ENCODE data around the gene IL20RA.
"Not testable (repeated sequence)": the region's sequence is repeated elsewhere in the genome, so short reads cannot be mapped to it uniquely, and the experiment has no call there.

IL20RA gene

DNA sequence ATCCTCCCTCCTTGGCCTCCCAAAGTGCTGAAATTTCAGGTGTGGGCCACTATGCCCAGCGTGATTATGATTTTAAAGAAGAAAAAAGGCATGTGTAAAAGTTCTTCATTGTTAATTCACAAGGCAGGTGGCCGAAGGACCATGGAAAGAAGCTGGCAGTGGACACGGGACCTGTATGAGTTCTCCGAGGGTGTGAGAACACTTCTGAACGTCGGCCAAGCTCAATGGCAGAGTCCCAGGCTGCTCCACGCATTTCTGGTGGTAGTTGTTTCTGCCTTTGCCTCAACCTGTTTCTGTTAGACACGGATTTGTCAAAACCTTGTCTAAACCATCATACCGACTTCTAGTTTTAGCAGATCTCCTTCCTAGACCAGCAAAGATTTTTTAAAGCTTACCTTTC, 36.6 kb downstream of the IL20RA start:
- DNase-seq (ENCODE audit: low spot score): no peak

- DNase-seq (ENCODE audit: low spot score): no peak
Measured at GRCh38 chr6:137006056-137006455, 38.7 kb downstream of the IL20RA start.

- no peak for DNase-seq (ENCODE audit: low spot score)
Measured at GRCh38 chr6:137005073-137005472, 39.7 kb downstream of the IL20RA start.

DNA sequence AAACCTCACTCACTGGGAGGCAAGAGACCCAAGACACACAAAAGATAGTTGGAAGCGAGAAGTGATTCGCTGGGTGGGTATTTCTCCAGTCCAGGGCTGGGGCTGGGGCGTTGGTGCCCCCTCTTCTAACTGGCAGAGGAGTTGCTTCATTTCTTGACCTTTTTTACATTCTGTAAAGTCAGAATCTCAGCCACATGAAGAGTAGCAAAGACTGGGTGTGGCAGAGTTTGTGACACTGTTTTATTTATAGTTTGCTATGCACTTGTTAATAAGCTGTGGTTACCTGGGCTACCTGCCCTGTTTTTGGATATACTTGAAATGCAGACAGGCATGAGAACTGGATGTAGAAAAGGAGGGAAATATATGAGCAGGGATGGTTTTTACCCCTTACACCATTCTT, 42.3 kb downstream of the IL20RA start:
- DNase-seq (ENCODE audit: low spot score): no peak

DNA sequence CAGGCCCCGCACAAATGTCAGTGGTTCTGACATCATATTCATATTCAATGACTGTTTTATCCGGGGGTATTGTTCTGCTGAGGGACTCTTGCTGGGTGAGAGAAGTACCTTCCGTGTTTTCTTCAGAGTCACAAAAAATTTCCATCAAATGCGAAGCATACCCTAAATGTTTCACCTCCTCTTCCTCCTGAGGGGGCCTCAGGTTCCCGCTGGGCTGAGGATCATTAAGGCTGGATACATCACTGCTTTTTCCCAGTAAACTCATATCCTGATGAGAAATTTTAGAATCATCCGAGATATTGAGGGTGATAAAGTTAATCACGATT, 42.8 kb downstream of the IL20RA start:
- DNase-seq (ENCODE audit: low spot score): no peak

DNA sequence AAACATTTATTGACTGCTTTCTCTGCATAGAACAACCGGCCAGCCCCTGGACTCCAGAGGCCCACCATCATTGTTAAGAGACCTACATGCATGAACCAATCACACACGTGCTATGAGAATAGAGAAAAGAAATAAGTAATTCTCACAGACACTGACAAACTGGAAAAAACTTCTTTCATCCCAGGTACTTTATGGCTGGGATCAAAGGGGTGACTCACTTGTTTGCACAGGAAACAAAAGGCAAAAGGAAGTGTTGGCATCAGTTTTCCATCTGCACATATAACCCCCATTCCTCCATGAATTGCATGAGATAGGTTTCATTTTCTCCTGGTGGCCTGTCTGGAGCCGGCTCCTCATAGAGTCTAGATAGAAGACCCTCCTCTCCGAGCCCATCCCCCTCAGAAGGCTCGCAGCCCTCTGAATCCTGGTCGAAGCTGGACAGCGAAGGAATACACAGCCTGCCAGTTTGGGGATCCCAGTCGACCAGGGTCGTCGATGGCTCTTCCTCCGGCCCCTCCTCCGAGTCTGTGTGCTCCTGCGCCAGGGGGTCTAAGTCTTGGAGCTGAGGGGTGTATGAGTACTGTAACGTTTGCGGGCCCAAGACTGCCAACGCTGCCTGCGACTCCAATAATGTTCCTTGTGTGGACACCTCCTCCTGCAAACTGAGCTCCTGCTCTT, 43.3 kb downstream of the IL20RA start:
- DNase-seq (ENCODE audit: low spot score): no peak

- no peak for DNase-seq (ENCODE audit: low spot score)
Measured at GRCh38 chr6:137000825-137001224, 43.9 kb downstream of the IL20RA start.

- DNase-seq (ENCODE audit: low spot score): no peak
Measured at GRCh38 chr6:136995521-136995920, 49.2 kb downstream of the IL20RA start.

GRCh38 chr6:136994782-136995181, 50.0 kb downstream of the IL20RA start:
- no peak for DNase-seq (ENCODE audit: low spot score)

GRCh38 chr6:136992113-136992512, 52.7 kb downstream of the IL20RA start:
- no peak for DNase-seq (ENCODE audit: low spot score)

GRCh38 chr6:136991646-136992045, 53.1 kb downstream of the IL20RA start:
- no peak for DNase-seq (ENCODE audit: low spot score)

DNA sequence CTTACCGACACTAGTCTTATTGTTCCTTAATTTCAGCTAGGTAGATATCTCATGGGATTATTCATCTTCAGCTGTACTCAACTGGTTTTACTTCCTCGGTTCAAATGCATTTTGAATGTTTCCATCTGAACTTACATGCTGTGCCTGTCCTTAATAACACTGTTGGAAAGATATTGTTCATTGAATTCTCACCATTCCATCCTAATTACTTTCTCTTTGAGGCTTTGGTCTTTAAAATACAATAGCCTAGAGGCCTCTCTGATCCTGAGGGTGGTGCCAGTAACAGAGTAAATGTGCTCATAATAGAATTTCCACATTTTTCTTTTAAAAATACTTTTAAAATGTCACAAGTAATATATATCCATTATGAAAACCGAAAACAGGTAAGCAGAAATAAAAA, 54.0 kb downstream of the IL20RA start:
- DNase-seq (ENCODE audit: low spot score): no peak

- DNase-seq (ENCODE audit: low spot score): no peak
Measured at GRCh38 chr6:136990242-136990578, 54.6 kb downstream of the IL20RA start.

GRCh38 chr6:136989571-136990241, 55.1 kb downstream of the IL20RA start:
- DNase-seq (ENCODE audit: low spot score): no peak

DNA sequence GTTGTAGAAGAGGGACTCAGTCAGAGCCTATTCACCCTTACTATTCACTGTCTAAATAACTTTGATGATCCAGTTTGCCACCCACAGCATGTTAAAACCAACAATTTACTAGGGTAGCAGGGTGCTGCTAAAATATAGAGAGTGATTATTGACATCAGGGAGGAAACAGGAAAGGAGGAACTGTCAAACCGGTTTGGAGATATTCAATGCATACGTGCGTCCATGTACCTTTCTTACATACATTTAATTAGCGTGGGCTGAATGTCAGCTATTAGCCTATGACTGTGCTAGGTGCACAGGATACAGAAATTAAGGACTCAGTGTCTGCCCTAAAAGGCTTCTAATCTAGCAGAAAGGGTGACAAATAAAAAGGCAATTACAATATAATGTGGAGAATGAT, 57.2 kb downstream of the IL20RA start:
- DNase-seq (ENCODE audit: low spot score): no peak

GRCh38 chr6:136985502-136985901, 59.3 kb downstream of the IL20RA start:
- DNase-seq (ENCODE audit: low spot score): no peak

GRCh38 chr6:136984578-136984977, 60.2 kb downstream of the IL20RA start:
- DNase-seq (ENCODE audit: low spot score): no peak

- DNase-seq (ENCODE audit: low spot score): no peak
Measured at GRCh38 chr6:136983687-136984086, 61.1 kb downstream of the IL20RA start.

DNA sequence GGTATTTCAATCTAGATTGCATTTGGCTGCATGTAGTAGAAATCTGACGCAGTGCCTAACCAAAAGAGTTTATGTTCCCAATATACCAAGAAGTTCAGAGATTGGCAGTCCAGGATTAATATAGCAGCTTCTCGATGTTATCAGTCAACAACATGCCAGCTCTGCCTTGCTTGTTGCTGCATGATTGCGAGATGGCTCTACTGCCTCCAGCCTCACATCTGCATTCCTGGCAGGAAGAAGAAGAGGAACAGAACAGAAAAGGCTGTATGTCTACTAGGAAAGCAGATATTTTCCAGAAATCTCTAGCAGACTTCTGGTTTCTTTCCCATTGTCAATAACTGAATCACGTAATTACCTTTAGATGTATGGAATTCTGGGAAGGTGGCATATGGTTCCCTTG, 61.8 kb downstream of the IL20RA start:
- DNase-seq (ENCODE audit: low spot score): no peak

DNA sequence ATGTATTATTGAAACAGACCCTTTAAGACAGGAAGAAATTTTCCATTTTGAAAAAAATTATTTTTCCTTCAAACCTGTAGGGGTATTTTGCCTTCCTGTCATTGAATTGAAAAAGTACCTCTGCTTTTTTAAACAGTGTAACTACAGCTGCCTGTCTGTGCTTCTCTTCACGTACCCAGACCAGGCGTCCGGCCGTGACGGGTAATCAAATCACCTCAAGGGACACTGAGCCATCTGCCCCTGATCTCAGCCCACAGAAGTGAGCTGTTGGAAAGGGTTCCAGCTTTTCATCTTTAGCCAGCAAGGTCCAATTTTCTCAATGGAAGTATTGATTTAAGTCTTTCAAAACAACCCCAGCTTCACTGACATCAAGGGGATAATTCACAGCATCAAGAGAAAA, 64.7 kb downstream of the IL20RA start:
- DNase-seq (ENCODE audit: low spot score): no peak

DNA sequence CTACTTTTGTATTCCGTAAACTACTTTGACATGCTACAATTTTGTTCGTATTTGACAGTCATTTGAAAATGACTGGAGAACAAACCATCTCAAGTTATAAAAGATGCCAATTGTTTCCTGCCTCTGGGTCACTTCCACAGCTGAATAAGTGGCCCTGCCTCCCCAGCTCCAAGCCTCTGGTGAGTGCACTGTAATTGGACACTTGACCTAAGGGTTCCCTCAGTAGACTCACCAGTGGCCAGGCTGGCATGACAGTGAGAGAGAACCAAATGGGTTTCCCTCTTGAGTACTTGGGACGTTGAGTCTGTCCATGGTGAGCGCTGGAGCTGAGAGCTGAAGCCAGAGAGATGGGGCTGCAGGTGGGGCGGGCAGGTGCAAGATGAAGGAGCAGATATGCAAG, 65.6 kb downstream of the IL20RA start:
- DNase-seq (ENCODE audit: low spot score): no peak

DNA sequence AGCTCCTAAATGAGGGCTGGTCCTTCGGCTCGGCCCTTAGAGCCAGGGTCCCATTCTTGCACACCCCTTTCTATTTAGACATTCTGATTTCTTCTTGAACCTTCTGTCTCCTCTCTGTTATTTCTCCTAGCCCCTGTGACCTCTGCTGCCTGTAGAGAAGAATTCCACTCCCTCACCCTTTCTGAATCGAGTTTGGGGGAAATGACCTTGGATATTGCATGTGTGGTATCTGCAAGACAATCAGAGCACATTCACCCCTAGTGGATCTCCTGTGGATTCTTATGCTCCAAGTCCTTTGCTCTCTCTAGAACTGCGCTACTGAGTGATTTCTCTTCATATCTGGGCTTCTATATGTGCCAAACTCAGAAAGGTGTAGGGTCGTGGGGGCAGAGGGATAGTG, 67.7 kb downstream of the IL20RA start:
- DNase-seq (ENCODE audit: low spot score): no peak

GRCh38 chr6:136975089-136975715, 69.6 kb downstream of the IL20RA start:
- no peak for DNase-seq (ENCODE audit: low spot score)

DNA sequence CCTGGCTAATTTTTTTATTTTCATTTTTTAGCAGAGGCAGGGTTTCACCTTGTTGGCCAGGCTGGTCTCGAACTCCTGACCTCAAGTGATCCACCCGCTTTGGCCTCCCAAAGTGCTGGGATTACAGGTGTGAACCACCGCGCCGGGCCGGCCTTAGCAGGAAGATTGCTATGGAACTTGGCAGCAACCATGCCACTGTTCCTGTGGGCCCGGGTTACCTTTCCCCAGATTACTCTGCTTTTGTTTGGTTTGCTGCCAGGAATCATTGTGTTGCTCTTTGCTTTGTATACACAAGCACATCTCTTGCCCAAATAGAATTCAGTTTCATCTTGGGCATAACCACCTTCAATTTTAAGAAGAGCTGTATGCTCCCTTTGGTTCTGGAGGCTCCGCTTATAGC, 71.0 kb downstream of the IL20RA start:
- not testable (repeated sequence) for DNase-seq (ENCODE audit: low spot score)

Data from pons (tissue), 1 donor.